ENCODE measurements around the gene ZNF740.
A peak's percentile ranks its signal among the peaks of the same experiment; 100 is the strongest.

Gene ZNF740

DNA sequence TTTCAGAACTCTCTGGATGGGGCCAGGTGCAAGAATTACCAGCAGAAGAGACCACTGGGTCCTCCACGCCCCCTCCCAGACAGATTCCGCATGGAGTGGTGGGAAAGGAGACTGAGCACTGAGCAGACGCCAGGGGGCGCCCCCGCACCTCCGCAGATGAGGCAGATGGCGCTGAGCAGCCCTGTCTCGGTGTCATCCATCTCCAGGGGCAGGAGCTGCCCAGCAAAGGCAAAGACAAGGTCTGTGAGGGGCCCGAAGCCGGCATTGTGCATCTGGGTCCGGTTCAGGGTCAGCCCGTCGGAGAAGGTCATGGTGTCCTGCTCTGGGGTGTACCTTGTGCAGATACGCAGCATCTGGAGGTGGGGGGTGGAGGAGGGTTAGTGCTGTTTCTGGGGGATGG is 32.8 kb downstream of the ZNF740 start:
- Mint-ChIP-seq H3K27ac (no peak overlapping the region), H3K4me3 (no peak overlapping the region), H3K9me3 (no peaks in the 10 kb centered on the region), H3K27me3 (no peaks in the 10 kb centered on the region), H3K36me3 (no peaks in the 10 kb centered on the region), H3K4me1 (peaks cover 74% of the 10 kb centered on the region)

GRCh38 chr12:53214221-53214620 is 33.7 kb downstream of the ZNF740 start:
- H3K4me3 Mint-ChIP-seq, result no peak overlapping the region
- peaks cover 74% of the 10 kb centered on the region for H3K4me1 Mint-ChIP-seq

DNA sequence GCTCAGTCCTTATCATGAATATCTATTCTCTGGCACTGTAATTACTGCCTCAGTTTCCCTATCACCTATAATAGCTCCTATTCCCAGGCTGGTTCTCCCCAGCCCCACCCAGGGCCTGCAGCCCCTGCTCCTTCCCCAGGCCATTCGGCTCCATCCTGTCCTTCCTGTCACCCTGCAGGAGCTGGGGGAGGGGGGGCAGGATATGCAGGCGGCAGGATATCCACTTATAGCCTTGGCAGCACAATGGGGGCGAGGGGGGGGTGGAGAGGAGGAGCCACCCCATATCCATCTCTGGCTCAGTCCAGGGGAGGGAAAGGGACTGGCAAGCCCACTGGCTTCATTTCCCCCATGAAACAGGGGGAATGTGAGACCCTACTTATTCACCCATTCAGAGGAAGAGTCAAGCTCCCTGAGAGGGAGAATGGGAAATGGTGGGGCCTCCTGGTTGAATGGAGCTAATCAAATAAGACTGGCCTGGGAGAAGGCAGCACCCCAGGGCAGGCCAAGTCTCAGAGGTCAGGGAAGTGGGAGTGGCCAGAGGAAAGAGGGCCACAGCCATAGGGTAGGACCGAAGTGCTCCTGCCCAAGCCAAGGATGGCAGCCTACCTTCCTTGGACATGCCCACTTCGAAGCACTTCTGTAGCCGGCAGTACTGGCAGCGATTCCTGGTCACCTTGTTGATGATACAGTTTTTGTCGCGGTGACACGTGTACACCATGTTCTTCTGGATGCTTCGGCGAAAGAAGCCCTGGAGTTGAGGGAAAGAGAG is 34.3 kb downstream of the ZNF740 start:
- H3K4me1 Mint-ChIP-seq, result peaks cover 73% of the 10 kb centered on the region
- H3K27ac Mint-ChIP-seq, result peak overlapping the region; percentile 86
- no peak overlapping the region for H3K4me3 Mint-ChIP-seq
- no peaks in the 10 kb centered on the region for H3K9me3 Mint-ChIP-seq
- no peaks in the 10 kb centered on the region for H3K27me3 Mint-ChIP-seq
- H3K36me3 Mint-ChIP-seq, result no peaks in the 10 kb centered on the region

More at GRCh38 chr12:53214221-53214620, 33.7 kb downstream of the ZNF740 start:
- Mint-ChIP-seq H3K27me3 (no peaks in the 10 kb centered on the region), H3K36me3 (no peaks in the 10 kb centered on the region), H3K27ac (no peak overlapping the region), H3K9me3 (no peaks in the 10 kb centered on the region)

- peak overlapping the region; percentile 86 for H3K27ac Mint-ChIP-seq
- no peaks in the 10 kb centered on the region for H3K9me3 Mint-ChIP-seq
- no peaks in the 10 kb centered on the region for H3K36me3 Mint-ChIP-seq
- H3K27me3 Mint-ChIP-seq, result no peaks in the 10 kb centered on the region
- peaks cover 73% of the 10 kb centered on the region for H3K4me1 Mint-ChIP-seq
- H3K4me3 Mint-ChIP-seq, result no peak overlapping the region
Observed at GRCh38 chr12:53215497-53215896, 35.0 kb downstream of the ZNF740 start.

DNA sequence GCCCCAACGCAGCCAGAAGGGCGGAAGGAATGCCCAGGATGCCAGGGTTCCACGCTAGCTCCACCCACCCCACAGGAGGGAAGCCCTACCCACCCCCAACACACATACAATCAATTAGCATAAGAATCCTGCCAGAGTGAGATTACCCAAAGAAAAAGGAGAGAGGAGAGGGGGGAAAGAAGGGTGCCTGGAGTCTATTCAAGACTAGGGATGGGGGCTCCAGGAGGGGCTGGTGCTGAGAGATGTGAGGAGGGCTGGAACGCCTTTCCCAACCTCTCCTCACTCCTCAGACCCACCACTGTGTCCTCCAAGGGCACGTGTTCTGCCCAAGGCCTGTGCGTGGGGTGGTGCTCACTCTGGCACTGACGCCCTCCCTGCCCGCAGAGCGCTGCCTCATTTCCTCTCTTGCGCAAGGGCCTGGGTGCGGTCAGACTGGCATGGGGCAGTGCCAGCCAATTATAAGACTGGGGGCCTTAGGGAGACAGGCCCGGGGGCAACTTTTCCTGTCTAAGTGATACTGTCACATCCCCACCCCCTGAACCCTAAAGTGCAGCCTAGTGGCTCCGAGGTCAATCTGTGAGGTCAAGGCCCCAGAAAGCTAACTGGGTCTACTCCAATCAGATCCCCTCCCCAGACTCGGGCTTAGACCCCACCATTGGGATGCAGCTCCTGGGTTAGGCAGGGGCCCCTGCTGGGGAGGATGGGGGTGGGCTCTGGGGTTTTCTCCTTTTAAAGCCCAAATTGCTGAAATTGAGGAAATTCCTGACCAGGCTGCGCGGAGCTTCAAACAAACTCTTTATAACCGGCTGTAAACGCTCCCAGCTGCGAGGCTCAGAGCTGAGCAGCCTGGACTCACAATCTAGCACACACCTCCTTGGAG is 36.8 kb downstream of the ZNF740 start:
- H3K27ac Mint-ChIP-seq, result peak overlapping the region; percentile 93
- H3K4me1 Mint-ChIP-seq, result peaks cover 76% of the 10 kb centered on the region
- no peaks in the 10 kb centered on the region for H3K27me3 Mint-ChIP-seq
- H3K36me3 Mint-ChIP-seq, result no peaks in the 10 kb centered on the region
- H3K9me3 Mint-ChIP-seq, result no peaks in the 10 kb centered on the region
- H3K4me3 Mint-ChIP-seq, result peak overlapping the region; percentile 86

- Mint-ChIP-seq H3K4me3 (peak overlapping the region; percentile 86), H3K27me3 (no peaks in the 10 kb centered on the region), H3K36me3 (no peaks in the 10 kb centered on the region), H3K4me1 (peaks cover 80% of the 10 kb centered on the region), H3K27ac (peak overlapping the region; percentile 93), H3K9me3 (no peaks in the 10 kb centered on the region)
Observed at GRCh38 chr12:53217931-53218307, 37.4 kb downstream of the ZNF740 start.

- Mint-ChIP-seq H3K27ac (peak overlapping the region; percentile 96), H3K27me3 (no peaks in the 10 kb centered on the region), H3K4me1 (peaks cover 80% of the 10 kb centered on the region), H3K4me3 (peak overlapping the region; percentile 95), H3K36me3 (no peaks in the 10 kb centered on the region), H3K9me3 (no peaks in the 10 kb centered on the region)
Observed at GRCh38 chr12:53218551-53219291, 38.2 kb downstream of the ZNF740 start.

- Mint-ChIP-seq H3K36me3 (no peaks in the 10 kb centered on the region), H3K27me3 (no peaks in the 10 kb centered on the region), H3K4me1 (peaks cover 80% of the 10 kb centered on the region), H3K4me3 (peak overlapping the region; percentile 95), H3K27ac (peak overlapping the region; percentile 96), H3K9me3 (no peaks in the 10 kb centered on the region)
Observed at GRCh38 chr12:53219292-53219955, 38.9 kb downstream of the ZNF740 start.

GRCh38 chr12:53219956-53220693 is 39.6 kb downstream of the ZNF740 start:
- H3K36me3 Mint-ChIP-seq, result no peaks in the 10 kb centered on the region
- peak overlapping the region; percentile 96 for H3K27ac Mint-ChIP-seq
- peak overlapping the region; percentile 95 for H3K4me3 Mint-ChIP-seq
- H3K9me3 Mint-ChIP-seq, result no peaks in the 10 kb centered on the region
- H3K4me1 Mint-ChIP-seq, result peaks cover 82% of the 10 kb centered on the region
- H3K27me3 Mint-ChIP-seq, result no peaks in the 10 kb centered on the region

- no peaks in the 10 kb centered on the region for H3K36me3 Mint-ChIP-seq
- no peaks in the 10 kb centered on the region for H3K9me3 Mint-ChIP-seq
- H3K4me3 Mint-ChIP-seq, result peak overlapping the region; percentile 90
- H3K4me1 Mint-ChIP-seq, result peaks cover 83% of the 10 kb centered on the region
- H3K27ac Mint-ChIP-seq, result peak overlapping the region; percentile 96
- no peaks in the 10 kb centered on the region for H3K27me3 Mint-ChIP-seq
Observed at GRCh38 chr12:53220694-53221202, 40.2 kb downstream of the ZNF740 start.

DNA sequence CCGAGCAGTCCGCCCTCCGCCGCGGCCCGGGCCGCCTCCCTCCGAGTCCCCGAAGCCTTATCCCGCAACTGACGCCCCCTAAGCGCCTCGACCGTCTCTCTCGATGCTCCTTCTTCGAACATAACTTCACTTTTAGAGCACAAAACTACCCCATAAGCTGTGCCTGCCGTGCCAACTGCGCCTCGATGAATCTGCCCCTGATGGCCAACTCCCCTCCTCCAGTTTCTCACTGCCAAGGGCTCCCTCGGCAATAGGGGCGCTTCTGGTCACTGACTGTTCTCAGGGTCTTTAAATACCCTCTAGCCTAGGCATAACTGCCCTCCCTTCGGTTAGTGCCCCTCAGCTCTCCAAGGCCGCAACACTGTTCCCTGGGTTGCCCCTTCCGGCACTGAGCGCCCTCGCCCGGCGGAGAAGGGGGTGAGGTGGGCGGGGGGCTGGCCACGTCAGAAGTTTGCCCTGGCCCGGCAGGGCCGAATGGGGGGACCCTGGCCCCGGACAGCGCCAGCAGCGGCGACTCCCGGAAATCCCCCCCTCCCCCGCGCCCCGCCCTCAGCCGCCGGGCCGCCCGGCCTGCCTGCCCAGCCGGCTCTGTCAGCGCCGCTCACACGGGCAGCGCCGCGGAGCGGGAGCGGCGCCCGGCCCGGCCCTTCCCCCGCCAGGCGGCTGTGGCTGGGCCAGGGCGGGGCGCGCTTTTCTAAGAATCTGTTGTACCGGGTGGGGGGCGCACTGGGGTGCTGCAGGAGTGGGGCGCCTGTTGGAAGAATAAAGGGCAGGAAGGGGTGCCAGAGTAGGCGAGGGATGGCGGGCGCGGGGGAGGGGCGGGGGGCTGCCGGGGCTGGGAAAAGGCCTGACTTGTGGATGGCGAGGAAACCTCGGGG is 40.9 kb downstream of the ZNF740 start:
- H3K36me3 Mint-ChIP-seq, result no peaks in the 10 kb centered on the region
- H3K9me3 Mint-ChIP-seq, result no peaks in the 10 kb centered on the region
- H3K4me1 Mint-ChIP-seq, result peaks cover 80% of the 10 kb centered on the region
- H3K27ac Mint-ChIP-seq, result peak overlapping the region; percentile 96
- H3K27me3 Mint-ChIP-seq, result no peaks in the 10 kb centered on the region
- H3K4me3 Mint-ChIP-seq, result peak overlapping the region; percentile 90

- H3K4me3 Mint-ChIP-seq, result peak overlapping the region; percentile 79
- H3K9me3 Mint-ChIP-seq, result no peaks in the 10 kb centered on the region
- peak overlapping the region; percentile 79 for H3K27ac Mint-ChIP-seq
- H3K4me1 Mint-ChIP-seq, result peaks cover 77% of the 10 kb centered on the region
- no peaks in the 10 kb centered on the region for H3K27me3 Mint-ChIP-seq
- no peaks in the 10 kb centered on the region for H3K36me3 Mint-ChIP-seq
Observed at GRCh38 chr12:53222170-53222721, 41.7 kb downstream of the ZNF740 start.

- Mint-ChIP-seq H3K27me3 (no peaks in the 10 kb centered on the region), H3K4me1 (peaks cover 72% of the 10 kb centered on the region), H3K9me3 (no peaks in the 10 kb centered on the region), H3K4me3 (peak overlapping the region; percentile 68), H3K36me3 (no peaks in the 10 kb centered on the region), H3K27ac (peak overlapping the region; percentile 41)
Observed at GRCh38 chr12:53222806-53223261, 42.3 kb downstream of the ZNF740 start.
